GM12891 (cell line): ENCODE measurements around the gene ARID1B.

ENCODE experiments used
- POLR2A ChIP-seq: IDR thresholded peaks from 2 replicates; pipeline ENCODE4 v1.6.1; 2011; ENCODE audit warnings: low read depth, low read length, control low read depth
- POLR2AphosphoS5 ChIP-seq: IDR thresholded peaks from 2 replicates; pipeline ENCODE4 v1.6.1; 2011; ENCODE audit warnings: low read depth, low read length, control low read depth
- TAF1 ChIP-seq: IDR thresholded peaks from 2 replicates; pipeline ENCODE4 v1.6.1; 2011; ENCODE audit warnings: low read depth, low read length, control low read depth

DNA sequence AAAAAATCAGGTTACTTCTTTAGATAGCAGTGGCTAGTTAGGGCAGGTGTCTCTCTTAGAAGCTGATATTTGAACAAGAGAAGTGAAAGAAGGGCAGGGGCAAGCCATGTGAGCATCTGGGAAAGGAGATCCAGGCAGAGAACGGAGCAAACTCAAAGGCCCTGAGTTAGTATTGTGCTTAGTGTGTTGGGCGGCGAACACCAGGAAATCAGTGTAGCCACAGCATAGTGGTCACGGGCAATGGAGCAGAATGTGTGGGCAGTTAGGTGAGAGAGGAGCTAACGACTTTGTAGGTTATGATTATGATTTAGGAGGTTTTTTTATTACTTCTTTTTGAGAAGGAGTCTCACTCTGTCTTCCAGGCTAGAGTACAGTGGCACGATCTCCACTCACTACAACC, 316.9 kb downstream of the ARID1B start:
- TF ChIP-seq TAF1 (no peak), POLR2A (no peak), POLR2AphosphoS5 (no peak)
